Naive B cell (primary cell): ENCODE data around the gene ATP9B. TPM values are rescaled to one million over a fixed set of nuclear protein-coding genes. Genes with fewer than 3 reads are reported as not detected.

Source experiments
- ATAC-seq, 2 donors: fragments of 150-1000 bp; cut with Tn5 transposase; 2 replicates each; pipeline ENCODE4 v1.10.0; 2021; ENCODE audit warnings: low read depth in 2 of 2, mild to moderate bottlenecking in 2 of 2, moderate library complexity in 2 of 2
- DNase-seq: peaks from one replicate; pipeline ENCODE4 v3.0.0; 2022
- H3K27ac Mint-ChIP-seq, 6 donors: one replicate each; pipeline ENCODE4 v1.8.0; 2020 to 2022; ENCODE audit warnings: mild to moderate bottlenecking in 6 of 6, mixed read lengths in 6 of 6, moderate library complexity in 5 of 6, inconsistent platforms in 2 of 6
- H3K27me3 Mint-ChIP-seq, 3 donors: one replicate each; pipeline ENCODE4 v1.8.0; 2021 to 2022; ENCODE audit warnings: mixed read lengths in 3 of 3, mild to moderate bottlenecking in 1 of 3
- H3K36me3 Mint-ChIP-seq, 2 donors: one replicate each; pipeline ENCODE4 v1.8.0; 2020 to 2022; ENCODE audit warnings: mixed read lengths in 2 of 2, inconsistent platforms in 1 of 2, mild to moderate bottlenecking in 1 of 2
- H3K4me1 Mint-ChIP-seq, 3 donors: one replicate each; pipeline ENCODE4 v1.8.0; 2020 to 2022; ENCODE audit warnings: mixed read lengths in 3 of 3, inconsistent platforms in 1 of 3, mild to moderate bottlenecking in 1 of 3, moderate library complexity in 1 of 3
- H3K4me3 Mint-ChIP-seq, 8 donors: one replicate each; pipeline ENCODE4 v1.8.0; 2020 to 2022; ENCODE audit warnings: mild to moderate bottlenecking in 8 of 8, mixed read lengths in 8 of 8, moderate library complexity in 8 of 8, inconsistent platforms in 2 of 8
- H3K9me3 Mint-ChIP-seq, 7 donors: one replicate each; pipeline ENCODE4 v1.8.0; 2020 to 2022; ENCODE audit warnings: mixed read lengths in 7 of 7, mild to moderate bottlenecking in 5 of 7, inconsistent platforms in 2 of 7, moderate library complexity in 1 of 7
- polyA plus RNA-seq, 6 donors: library from polyadenylated mRNA; unstranded; fragments of 300-500 nt; fragmentation: Illumina TruSeq; gene quantifications; one replicate each; pipeline ENCODE4 v1.2.3, GENCODE V29; 2021; ENCODE audit warnings: low read depth in 6 of 6

Gene ATP9B
- polyA plus RNA-seq, 6 donors from 2014 or later, result 14.7 to 27.6 (median 16.3) TPM

DNA sequence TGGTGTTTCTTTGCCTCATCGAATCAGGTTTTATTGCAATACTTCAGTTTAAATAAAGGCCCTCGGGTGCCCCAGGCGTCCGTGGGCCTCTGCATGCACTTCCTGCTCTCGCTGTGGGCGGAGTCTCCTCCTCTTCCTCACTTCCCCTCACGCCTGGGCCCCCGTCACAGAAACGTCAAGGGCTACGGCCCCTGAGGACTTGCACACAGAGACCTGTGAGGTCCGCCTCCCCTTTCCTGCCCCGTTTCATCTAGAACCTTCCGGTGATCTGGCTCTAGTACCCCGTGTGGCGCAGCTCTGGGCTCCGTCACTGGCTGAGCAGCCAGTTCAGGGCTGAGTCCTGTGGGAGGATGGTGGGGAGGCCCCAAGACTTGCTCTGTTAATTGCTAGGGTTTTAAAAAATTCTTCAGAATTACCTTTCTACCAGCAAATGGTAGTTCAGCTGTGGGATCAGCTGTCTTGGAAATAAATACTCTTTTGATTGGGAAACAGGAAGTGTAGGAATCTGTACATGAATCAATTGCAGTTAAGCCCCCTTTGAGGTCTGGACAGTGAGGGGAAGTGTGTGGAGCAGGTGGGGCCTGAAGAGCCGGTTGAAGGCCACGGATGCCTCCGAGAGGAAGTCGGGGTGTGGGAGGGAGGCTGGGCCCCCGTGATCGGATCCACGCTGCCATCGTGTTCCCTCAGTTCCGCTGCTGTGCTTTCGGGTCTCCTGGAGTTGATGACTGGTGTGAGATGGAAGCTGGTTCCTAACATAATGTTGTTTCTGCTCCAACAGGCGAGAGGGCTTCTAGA is 336.8 kb downstream of the ATP9B start:
- DNase-seq (peak; percentile 96), ATAC-seq (peak; percentile 87)
- H3K9me3 Mint-ChIP-seq, result no peaks in the 10 kb centered on the region
- peaks cover 47 to 70% (median 63%) of the 10 kb centered on the region in 3 donors for H3K4me1 Mint-ChIP-seq
- H3K4me3 Mint-ChIP-seq, result peak overlapping the region; percentile 77 to 91 (median 88)
- H3K27me3 Mint-ChIP-seq, result no peaks in the 10 kb centered on the region
- H3K27ac Mint-ChIP-seq, result peak overlapping the region in 5 of 6 donors; percentile 99 to 100 (median 99)
- H3K36me3 Mint-ChIP-seq, result peaks cover 0 to 13% of the 10 kb centered on the region in 2 donors

DNA sequence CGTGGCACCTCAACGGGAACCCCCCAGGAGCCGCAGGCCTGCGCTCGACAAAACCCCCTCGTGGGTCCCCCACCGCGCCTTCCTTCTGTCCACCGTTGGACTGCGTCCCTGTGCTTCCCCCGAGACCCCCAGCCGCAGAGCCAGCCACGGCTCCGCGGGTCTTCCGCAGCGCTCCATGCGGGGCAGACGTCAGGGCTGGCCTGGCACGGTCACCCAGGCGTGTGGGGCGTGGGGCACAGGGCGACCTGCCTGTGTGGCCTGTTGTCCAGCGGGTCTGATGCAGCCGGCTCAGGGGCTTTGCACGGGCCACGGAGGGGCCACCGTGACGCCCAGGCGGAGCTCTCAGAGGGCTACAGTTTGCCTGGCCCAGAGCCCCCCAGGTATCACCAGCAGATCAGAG is 337.5 kb downstream of the ATP9B start:
- DNase-seq, result no peak
- peak overlapping the region in 6 of 8 donors; percentile 78 to 91 (median 88) for H3K4me3 Mint-ChIP-seq
- ATAC-seq, result no peak
- peaks cover 0 to 13% of the 10 kb centered on the region in 2 donors for H3K36me3 Mint-ChIP-seq
- no peaks in the 10 kb centered on the region for H3K27me3 Mint-ChIP-seq
- H3K4me1 Mint-ChIP-seq, result peaks cover 42 to 62% (median 60%) of the 10 kb centered on the region in 3 donors
- H3K9me3 Mint-ChIP-seq, result no peaks in the 10 kb centered on the region
- H3K27ac Mint-ChIP-seq, result peak overlapping the region in 5 of 6 donors; percentile 84 to 100 (median 99)

DNA sequence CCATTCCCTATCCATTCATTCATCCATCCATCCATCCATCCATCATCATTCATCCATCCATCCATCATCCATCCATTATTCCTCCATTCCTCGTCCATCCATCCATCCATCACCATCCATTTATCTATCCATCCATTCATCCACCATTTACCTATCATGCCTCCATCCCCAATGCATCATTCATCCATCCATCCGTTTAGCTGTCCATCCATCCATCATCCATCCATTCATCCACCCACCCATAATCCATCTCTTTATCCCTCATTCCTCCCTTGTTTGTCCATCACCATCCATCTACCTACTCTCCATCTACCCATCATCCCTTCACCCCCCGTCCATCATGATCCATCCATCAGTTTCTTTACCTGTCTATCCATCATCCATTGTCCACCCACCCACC is 340.1 kb downstream of the ATP9B start:
- H3K9me3 Mint-ChIP-seq, result no peaks in the 10 kb centered on the region
- DNase-seq (no peak), ATAC-seq (no peak)
- H3K4me1 Mint-ChIP-seq, result peaks cover 29 to 52% (median 44%) of the 10 kb centered on the region in 3 donors
- no peak overlapping the region for H3K4me3 Mint-ChIP-seq
- peaks cover 13 to 26% of the 10 kb centered on the region in 2 donors for H3K36me3 Mint-ChIP-seq
- H3K27me3 Mint-ChIP-seq, result no peaks in the 10 kb centered on the region
- H3K27ac Mint-ChIP-seq, result no peak overlapping the region

DNA sequence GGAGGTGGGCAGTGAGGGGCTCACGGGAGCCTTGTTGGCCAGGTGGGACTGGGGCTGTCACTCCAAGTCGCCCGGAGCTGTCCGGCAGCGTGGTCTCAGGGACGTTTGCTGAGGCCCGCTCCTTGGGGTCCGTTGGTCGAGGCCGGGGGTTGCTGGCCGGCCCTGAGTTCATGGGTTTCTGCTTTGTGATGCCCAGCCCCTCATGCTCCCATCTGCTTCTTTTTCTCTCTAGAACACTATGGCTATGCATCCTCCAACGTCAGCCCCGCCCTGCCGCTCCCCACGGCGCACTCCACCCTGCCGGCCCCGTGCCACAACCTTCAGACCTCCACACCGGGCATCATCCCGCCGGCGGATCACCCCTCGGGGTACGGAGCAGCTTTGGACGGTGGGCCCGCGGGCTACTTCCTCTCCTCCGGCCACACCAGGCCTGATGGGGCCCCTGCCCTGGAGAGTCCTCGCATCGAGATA is 341.0 kb downstream of the ATP9B start:
- H3K4me1 Mint-ChIP-seq, result peaks cover 23 to 50% (median 42%) of the 10 kb centered on the region in 3 donors
- no peaks in the 10 kb centered on the region for H3K27me3 Mint-ChIP-seq
- no peak overlapping the region for H3K4me3 Mint-ChIP-seq
- no peak for DNase-seq
- H3K27ac Mint-ChIP-seq, result peak overlapping the region in 1 of 6 donors; percentile 54
- ATAC-seq, result no peak
- no peaks in the 10 kb centered on the region for H3K9me3 Mint-ChIP-seq
- H3K36me3 Mint-ChIP-seq, result peaks cover 16 to 28% of the 10 kb centered on the region in 2 donors

DNA sequence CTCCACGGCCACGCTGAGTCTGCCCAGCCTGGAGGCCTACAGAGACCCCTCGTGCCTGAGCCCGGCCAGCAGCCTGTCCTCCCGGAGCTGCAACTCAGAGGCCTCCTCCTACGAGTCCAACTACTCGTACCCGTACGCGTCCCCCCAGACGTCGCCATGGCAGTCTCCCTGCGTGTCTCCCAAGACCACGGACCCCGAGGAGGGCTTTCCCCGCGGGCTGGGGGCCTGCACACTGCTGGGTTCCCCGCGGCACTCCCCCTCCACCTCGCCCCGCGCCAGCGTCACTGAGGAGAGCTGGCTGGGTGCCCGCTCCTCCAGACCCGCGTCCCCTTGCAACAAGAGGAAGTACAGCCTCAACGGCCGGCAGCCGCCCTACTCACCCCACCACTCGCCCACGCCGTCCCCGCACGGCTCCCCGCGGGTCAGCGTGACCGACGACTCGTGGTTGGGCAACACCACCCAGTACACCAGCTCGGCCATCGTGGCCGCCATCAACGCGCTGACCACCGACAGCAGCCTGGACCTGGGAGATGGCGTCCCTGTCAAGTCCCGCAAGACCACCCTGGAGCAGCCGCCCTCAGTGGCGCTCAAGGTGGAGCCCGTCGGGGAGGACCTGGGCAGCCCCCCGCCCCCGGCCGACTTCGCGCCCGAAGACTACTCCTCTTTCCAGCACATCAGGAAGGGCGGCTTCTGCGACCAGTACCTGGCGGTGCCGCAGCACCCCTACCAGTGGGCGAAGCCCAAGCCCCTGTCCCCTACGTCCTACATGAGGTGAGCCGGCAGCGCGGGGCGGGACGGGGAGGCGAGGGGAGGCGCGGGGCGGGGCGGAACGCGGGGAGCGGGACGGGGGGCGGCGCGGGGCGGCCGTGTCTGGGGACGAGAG is 341.8 kb downstream of the ATP9B start:
- DNase-seq, result no peak
- Mint-ChIP-seq H3K4me3 (no peak overlapping the region), H3K9me3 (no peaks in the 10 kb centered on the region), H3K36me3 (peaks cover 16 to 27% of the 10 kb centered on the region in 2 donors), H3K27me3 (no peaks in the 10 kb centered on the region), H3K4me1 (peaks cover 19 to 42% (median 35%) of the 10 kb centered on the region in 3 donors), H3K27ac (peak overlapping the region in 1 of 6 donors; percentile 37)
- no peak for ATAC-seq

DNA sequence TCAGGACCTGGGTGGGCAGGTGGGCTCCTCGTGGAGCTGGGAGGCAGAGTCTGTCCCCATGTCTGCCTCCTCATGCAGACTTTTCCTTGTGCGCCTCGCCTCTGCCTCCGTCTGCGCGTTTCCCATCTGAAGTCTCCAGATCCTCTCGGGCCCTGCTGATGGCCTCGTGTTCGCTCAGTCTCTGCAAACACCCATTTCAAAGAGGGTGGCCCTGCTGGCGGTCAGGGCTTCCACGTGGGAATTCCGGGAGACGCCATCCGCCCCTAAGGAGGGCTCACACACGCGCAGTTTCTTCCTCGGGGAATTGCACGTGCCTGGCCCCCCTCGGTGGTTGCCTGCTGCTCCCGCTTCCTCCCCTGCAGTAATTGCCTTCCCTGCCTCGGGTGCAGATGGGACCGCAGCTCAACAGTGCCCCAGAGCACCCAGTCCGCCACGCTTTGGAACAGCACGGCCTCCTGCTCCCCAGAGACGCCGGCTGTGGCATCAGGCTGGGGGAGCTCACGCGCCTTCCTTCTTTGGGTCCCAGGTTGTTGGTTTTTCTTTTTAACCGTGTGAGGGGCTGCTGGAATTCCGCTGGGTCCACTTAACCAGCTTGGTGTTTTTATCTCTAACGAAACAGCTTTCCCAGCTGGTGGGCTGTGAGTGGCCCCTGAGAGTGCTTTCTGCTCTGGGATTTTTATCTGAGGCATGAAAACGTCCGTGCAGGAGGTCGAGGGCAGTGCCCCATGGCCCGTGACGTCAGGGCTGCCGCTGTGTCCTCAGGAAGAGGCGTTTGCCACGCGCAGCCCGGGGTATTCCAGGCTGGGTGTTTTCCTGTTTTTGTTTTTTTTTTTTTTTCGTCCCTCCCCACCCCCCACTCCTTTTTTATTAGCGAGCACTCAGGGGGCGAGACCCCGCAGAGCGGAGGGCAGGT is 342.7 kb downstream of the ATP9B start:
- DNase-seq, result no peak
- H3K9me3 Mint-ChIP-seq, result no peaks in the 10 kb centered on the region
- peak overlapping the region in 2 of 6 donors; percentile 31 to 76 for H3K27ac Mint-ChIP-seq
- peaks cover 15 to 42% (median 35%) of the 10 kb centered on the region in 3 donors for H3K4me1 Mint-ChIP-seq
- peaks cover 16 to 21% of the 10 kb centered on the region in 2 donors for H3K36me3 Mint-ChIP-seq
- no peak for ATAC-seq
- H3K27me3 Mint-ChIP-seq, result no peaks in the 10 kb centered on the region
- peak overlapping the region in 1 of 8 donors; percentile 29 for H3K4me3 Mint-ChIP-seq

DNA sequence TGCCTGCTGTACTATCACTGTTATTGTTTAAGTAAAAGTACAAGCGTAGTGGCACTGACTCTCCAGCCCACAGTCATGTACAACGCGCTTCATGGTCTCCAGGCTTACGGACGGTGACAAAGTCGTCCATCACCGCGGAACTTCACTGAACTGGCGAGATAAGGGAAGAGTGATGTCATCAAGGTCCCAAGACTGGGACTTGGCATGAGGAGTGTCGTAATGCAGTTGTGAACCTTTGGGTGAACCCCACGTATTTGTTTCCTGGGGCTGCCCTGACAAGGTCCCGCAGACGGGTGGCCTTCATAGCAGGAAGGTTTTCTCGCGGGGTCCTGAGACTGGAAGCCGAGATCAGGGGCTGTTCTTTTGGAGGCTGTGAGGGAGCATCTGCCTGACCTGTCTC is 343.8 kb downstream of the ATP9B start:
- ATAC-seq, result peak in 1 of 2 donors; percentile 7
- H3K9me3 Mint-ChIP-seq, result no peaks in the 10 kb centered on the region

DNA sequence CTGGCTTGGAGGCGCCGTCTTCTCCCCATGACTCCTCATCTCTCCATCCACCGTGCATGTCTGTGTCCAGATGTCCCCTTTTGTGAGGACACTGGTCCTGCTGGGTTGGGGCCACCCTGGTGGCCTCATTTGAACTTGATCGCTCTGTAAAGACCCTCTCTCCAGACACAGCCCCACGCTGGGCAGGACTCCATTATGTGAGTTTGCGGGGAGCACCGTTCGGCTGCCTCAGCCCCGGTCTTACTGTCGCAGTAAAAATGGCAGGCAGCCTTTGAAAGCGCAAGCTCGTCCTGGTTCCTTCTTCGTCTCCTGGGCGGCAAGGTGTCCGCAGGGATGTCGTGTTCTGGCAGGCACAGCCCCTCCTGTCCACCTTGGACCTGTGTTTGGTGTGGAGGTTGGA is 344.2 kb downstream of the ATP9B start:
- ATAC-seq (no peak), DNase-seq (no peak)
- Mint-ChIP-seq H3K4me1 (peaks cover 10 to 37% (median 25%) of the 10 kb centered on the region in 3 donors), H3K4me3 (peak overlapping the region in 1 of 8 donors; percentile 27), H3K27ac (peak overlapping the region in 2 of 6 donors; percentile 30 to 76), H3K36me3 (peaks cover 15 to 16% of the 10 kb centered on the region in 2 donors), H3K9me3 (no peaks in the 10 kb centered on the region), H3K27me3 (no peaks in the 10 kb centered on the region)

More for the DNA sequence above, 343.8 kb downstream of the ATP9B start:
- Mint-ChIP-seq H3K27me3 (no peaks in the 10 kb centered on the region), H3K27ac (peak overlapping the region in 2 of 6 donors; percentile 30 to 76), H3K4me3 (no peak overlapping the region), H3K36me3 (peaks cover 15 to 16% of the 10 kb centered on the region in 2 donors), H3K4me1 (peaks cover 11 to 34% (median 26%) of the 10 kb centered on the region in 3 donors)
- no peak for DNase-seq

DNA sequence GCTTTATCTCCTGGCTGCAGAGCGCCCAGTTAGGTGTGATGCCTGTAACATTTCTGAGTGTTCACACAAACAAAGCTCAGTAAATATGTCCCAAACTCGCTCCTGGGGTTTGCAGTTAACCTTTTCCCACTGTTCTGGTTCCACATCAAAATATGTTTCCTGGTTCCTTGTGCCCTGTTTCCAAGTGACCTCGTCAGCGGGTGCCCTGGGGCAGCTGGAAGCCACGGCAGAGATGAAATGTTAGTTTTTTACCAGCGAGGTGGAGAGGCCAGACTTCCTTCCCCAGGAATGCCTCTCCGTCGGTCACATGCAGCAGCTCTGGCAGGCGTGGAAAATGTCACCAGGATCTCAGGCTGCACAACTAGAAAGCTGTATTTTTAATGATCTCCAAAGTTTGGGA is 344.7 kb downstream of the ATP9B start:
- H3K36me3 Mint-ChIP-seq, result peaks cover 15 to 16% of the 10 kb centered on the region in 2 donors
- H3K4me3 Mint-ChIP-seq, result peak overlapping the region in 1 of 8 donors; percentile 27
- no peak for ATAC-seq
- no peaks in the 10 kb centered on the region for H3K27me3 Mint-ChIP-seq
- H3K4me1 Mint-ChIP-seq, result peaks cover 10 to 42% (median 27%) of the 10 kb centered on the region in 3 donors
- H3K9me3 Mint-ChIP-seq, result no peaks in the 10 kb centered on the region
- peak overlapping the region in 2 of 6 donors; percentile 68 to 70 for H3K27ac Mint-ChIP-seq
- DNase-seq, result no peak

DNA sequence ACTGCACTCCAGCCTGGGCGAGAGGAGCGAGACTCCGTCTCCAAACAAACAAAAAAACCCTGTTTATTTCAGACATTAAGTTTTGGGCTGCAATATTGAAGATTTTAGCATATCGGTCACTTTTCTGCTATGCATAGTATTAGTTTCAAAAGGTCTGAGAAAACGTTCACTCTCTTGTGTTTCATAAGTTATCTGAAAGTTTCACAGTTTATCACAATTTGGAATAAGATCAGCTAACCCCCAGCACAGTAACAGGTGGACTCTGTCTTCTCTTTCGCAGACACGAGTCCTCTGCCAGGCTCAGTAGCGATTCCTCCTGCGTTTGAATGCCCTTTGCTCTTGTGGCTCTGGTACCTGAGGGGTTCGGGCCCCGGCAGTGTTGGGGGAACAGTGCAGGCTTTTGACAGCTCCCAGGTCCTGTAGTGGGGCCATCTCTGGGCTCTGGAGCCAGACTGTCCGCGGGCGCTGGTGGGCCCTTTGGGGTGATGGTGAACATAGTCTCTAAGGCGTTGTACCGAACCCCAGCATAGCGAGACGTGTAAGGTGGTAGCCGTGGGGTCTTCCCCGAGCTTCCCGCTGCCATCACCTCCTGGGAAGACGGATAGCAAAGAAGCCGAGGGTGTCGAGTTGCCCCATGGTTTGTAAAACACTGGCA is 347.0 kb downstream of the ATP9B start:
- no peaks in the 10 kb centered on the region for H3K27me3 Mint-ChIP-seq
- peaks cover 21 to 29% of the 10 kb centered on the region in 2 donors for H3K36me3 Mint-ChIP-seq
- H3K4me3 Mint-ChIP-seq, result no peak overlapping the region
- H3K4me1 Mint-ChIP-seq, result peaks cover 22 to 53% (median 34%) of the 10 kb centered on the region in 3 donors
- ATAC-seq (no peak), DNase-seq (no peak)
- H3K27ac Mint-ChIP-seq, result peak overlapping the region in 5 of 6 donors; percentile 10 to 85 (median 34)
- H3K9me3 Mint-ChIP-seq, result no peaks in the 10 kb centered on the region

DNA sequence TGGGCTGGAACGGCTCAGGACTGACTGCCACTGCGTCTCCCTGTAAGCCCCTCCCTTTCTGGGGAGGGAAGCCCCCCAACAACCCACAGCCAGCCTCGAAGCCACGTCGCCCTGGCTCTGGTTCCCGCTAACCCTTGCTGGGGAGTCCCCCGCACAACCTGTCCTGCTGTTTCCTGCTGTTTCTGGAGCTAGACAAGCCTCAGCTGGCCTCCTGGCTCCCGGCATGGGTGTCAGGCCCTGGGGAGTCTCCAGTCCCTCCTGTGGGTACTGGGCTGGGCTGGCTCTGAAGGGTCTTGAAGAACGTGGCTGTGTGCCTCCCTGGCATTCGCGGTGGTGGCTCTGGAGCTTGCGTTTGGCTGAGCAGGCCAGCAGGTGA is 347.5 kb downstream of the ATP9B start:
- ATAC-seq, result no peak
- Mint-ChIP-seq H3K4me1 (peaks cover 22 to 53% (median 38%) of the 10 kb centered on the region in 3 donors), H3K36me3 (peaks cover 21 to 29% of the 10 kb centered on the region in 2 donors)

DNA sequence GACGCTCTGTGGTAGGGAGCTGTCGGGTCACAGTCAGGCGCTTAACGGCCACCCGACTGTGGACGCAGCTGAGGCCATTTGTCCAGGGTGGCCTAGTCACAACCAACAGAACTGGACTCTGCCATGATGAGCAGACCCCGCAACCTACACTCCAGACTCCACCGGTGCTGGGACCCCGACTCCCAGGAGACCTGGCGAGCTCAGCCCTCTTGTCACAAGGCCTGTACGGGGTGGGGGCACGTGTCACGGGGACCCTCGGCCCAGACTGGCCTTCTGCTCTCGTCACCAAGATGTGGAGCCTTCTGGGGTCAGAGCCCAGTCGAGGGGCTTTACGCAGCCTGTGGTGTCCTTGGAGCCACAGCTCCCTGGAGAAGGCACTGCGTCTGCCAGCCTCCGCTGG is 349.0 kb downstream of the ATP9B start:
- ATAC-seq (no peak), DNase-seq (no peak)
- Mint-ChIP-seq H3K27me3 (no peaks in the 10 kb centered on the region), H3K4me3 (no peak overlapping the region), H3K36me3 (peaks cover 16 to 22% of the 10 kb centered on the region in 2 donors), H3K4me1 (peaks cover 22 to 54% (median 41%) of the 10 kb centered on the region in 3 donors), H3K27ac (peak overlapping the region in 1 of 6 donors; percentile 59), H3K9me3 (no peaks in the 10 kb centered on the region)

More for the DNA sequence above, 347.5 kb downstream of the ATP9B start:
- Mint-ChIP-seq H3K4me3 (no peak overlapping the region), H3K9me3 (no peaks in the 10 kb centered on the region), H3K27me3 (no peaks in the 10 kb centered on the region), H3K27ac (peak overlapping the region in 3 of 6 donors; percentile 47 to 85 (median 78))
- no peak for DNase-seq
